Measurements from ENCODE around the gene RAB27A.

GRCh38 chr15:55246567-55246966 is 43.0 kb downstream of the RAB27A start:
- no peak for TF ChIP-seq CTCF (IDR thresholded peaks at IDR 0.05)
- no peak for TF ChIP-seq POLR2A (IDR thresholded peaks at IDR 0.05)
